Activated CD4-positive, alpha-beta T cell treated with anti-CD3 and anti-CD28 coated beads for 24 hours (primary cell): ENCODE data around the gene WDR38.
"Not testable (repeated sequence)": the region's sequence is repeated elsewhere in the genome, so short reads cannot be mapped to it uniquely, and the experiment has no call there.

ENCODE experiments used
- DNase-seq, 2 donors: peaks; one replicate each; pipeline ENCODE4 v3.0.0-alpha.2; 2020; ENCODE audit warnings: low read depth in 2 of 2

The WDR38 gene

DNA sequence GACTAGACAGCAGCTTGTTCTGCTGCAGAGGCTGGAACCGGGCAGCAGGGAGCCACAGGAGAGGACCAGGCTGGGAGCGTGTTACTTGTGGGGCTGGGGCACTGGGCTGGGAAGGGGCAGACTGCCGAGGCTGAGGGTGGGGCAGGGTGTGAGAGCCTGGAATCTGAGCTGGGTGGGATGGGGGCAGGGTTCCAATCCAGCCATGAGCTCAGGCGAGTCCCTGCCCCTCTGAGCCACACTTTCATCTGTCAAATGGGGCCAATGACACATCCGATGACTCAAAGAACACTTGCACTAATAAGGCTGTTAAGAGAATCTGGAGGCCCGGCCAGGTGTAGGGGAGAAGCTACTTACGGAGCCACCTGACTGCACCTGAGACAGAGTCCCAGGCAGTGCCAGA is 18.7 kb upstream of the WDR38 start:
- DNase-seq, result no peak

GRCh38 chr9:124835026-124835557 is 18.2 kb upstream of the WDR38 start:
- DNase-seq, result no peak

DNA sequence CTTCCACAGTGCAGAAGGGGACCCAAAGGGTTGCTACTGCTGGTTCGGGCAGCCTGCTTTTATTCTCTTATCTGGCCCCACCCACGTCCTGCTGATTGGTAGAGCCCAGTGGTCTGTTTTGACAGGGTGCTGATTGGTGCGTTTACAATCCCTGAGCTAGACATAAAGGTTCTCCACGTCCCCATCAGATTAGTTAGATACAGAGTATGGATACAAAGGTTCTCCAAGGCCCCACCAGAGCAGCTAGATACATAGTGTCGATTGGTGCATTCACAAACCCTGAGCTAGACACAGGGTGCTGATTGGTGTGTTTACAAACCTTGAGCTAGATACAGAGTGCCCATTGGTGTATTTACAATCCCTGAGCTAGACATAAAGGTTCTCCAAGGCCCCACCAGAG is 15.1 kb upstream of the WDR38 start:
- not testable (repeated sequence) for DNase-seq

- DNase-seq, result not testable (repeated sequence)
These were observed 14.5 kb upstream of the WDR38 start for GRCh38 chr9:124838567-124839275.

GRCh38 chr9:124839612-124840299 is 13.5 kb upstream of the WDR38 start:
- no peak for DNase-seq

DNA sequence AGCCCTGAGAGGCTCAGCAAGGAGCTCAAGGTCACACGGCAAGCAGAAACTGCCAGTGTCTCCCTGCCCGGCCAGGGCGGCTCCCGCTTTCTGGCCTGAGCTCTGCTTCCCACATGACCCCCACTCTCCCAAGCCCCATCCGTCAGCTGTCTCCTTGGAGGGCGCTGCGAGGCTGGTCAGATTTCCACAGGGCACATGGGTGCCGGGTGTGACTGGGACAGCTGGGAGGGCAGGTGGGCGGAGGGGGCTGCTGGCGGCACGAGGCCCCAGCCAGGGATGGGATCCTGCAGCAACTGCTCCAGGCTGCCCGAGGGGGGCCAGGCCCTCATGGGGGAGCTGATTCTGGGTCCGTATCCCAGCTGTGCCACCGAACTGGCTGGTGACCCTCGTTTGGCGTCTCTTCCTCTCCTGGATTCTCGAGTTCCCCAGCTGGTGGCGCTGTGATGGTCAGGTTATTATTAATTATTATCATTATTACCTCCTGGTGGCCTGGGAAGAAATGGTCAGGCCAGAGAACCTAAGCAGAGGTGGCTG is 12.9 kb upstream of the WDR38 start:
- DNase-seq, result no peak

- DNase-seq, result no peak
These were observed 12.0 kb upstream of the WDR38 start for GRCh38 chr9:124841075-124841821.

DNA sequence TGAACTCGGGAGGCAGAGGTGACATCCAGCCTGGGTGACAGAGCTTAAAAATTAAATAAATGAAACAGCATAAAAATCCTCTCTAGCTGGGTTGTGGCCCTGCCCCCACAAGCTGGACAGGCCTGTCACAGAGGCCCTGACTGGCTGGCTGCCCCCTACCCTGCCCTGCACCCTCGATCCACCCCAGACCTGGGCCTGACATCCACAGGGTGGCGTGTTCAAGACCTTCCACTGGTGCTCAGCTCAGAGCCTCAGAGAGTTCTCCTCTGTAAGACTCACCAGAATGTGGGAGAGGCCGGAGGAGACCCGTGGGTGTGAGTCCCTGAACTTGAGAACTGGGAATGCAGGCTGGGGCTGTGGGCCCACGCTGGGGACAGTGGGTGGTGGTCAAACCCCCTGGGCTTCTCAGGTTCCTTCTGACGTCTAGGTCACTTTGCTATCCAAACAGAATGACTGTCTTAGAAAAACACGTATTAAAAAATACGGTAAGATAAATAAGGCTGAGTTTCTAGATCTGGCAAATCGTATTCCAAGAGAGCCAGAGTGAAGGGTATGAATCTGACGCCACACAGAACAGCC is 9.7 kb upstream of the WDR38 start:
- DNase-seq, result no peak

- no peak for DNase-seq
These were observed 9.0 kb upstream of the WDR38 start for GRCh38 chr9:124844291-124844690.

DNA sequence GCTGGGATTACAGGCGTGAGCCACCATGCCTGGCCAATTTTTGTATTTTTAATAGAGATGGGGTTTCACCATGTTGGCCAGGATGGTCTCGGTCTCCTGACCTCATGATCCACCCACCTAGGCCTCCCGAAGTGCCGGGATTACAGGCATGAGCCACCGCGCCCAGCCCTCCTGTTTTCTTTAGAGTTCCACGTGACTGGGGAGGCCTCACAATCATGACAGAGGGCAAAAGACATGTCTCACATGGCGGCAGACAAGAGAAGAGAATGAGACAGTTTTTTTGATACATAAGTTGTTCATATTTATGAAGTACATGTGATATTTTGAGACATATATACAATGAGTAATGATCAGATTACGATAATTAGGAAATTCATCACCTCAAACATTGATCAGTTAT is 6.8 kb upstream of the WDR38 start:
- not testable (repeated sequence) for DNase-seq

- DNase-seq, result no peak
These were observed 6.3 kb upstream of the WDR38 start for GRCh38 chr9:124846969-124847368.

DNA sequence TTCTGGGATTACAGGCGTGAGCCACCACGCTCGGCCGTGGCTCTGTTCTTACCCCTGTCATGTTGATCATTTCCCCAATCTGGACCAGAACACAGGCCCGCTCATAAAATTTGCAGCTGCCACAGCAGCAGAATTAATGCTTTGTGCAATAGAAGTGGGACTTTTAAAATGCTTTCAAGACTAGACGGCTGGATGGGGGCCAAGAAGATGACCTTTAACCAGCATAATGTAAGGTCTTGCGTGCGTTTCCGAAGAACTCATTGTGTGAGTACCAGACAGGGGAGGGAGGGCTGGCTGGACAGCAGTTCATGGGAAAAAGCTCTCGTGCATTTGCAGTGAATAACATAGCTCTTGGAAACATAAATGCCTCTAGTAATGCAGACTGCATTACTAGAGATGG is 3.5 kb upstream of the WDR38 start:
- no peak for DNase-seq

DNA sequence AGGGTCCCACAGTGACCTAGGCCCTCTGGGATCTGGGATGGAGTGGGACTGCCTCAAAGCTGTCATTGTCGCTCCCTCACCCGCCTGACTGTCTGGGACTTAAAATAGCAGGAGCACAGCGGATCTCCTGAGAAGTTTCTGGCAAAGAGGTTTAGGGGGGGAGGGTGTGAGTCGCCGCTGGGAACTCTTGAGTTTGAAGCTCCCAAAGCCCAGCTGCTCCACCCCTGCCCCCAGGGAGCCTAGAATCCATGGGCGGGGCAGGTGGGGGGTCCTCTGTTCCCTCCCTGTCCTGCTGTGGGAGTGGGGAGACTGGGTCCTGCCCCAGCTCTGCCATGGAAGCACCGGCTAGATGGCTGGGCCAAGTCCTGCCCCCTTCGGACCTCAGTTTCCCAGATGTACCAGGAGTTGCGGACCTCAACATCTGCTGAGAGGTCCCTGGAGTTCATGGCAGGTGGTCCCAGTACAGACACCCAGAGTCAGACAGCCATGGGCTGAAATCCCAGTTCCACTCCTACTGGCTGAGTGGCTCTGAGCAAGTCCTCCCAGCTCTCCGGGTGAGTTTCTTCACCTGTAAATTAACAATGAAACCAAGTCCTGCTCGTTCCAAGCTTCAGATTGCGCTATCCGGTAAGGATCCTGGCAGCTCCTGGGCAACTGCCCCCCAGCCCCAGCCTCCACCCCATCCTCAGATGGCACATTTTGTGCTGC is 985 bp upstream of the WDR38 start:
- no peak for DNase-seq

DNA sequence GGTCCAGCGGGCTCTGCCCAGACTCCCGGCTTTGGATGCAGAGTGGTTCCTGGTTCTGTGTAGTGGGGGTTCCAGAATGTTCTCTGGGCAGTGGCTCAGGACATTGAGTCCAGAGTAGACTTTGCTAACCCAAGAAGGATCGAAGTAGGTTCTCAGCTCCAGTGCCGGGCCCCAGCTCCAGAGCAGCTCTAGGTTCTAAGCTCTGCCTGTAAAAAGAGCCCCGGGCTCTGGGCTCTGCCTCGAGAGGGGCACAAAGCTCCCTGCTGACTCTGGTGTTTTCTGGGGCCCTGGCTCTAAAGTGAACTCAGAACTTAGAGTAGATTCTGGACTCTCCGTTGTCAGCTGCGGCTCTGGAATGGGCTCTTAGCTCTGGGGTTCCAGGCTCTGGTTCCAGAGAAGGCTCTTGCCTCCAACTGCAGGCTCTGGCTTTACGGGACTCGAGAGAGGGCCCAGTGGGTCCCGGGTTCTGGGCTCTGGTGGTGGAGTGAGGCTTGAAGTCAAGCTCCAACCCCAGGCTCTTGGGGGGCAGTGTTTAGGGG is 414 bp downstream of the WDR38 start:
- DNase-seq, result no peak

DNA sequence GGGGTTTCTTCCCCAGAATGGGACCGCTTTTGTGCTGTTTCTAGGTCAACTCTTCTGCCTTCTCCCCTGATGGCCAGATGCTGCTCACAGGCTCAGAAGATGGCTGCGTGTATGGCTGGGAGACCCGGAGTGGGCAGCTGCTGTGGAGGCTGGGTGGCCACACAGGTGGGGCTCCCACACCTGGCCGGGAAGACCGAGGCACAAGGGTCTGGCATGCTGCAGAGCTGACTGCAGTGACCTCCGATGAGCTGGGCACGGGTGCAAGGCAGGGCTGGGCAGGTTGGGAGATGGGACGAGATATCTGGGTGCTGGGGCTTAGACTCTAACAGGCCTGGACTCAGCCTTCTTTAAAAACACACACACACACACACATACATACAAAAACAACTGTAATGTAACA is 901 bp downstream of the WDR38 start:
- DNase-seq, result no peak

GRCh38 chr9:124854822-124855221 is 1.6 kb downstream of the WDR38 start:
- DNase-seq, result no peak

DNA sequence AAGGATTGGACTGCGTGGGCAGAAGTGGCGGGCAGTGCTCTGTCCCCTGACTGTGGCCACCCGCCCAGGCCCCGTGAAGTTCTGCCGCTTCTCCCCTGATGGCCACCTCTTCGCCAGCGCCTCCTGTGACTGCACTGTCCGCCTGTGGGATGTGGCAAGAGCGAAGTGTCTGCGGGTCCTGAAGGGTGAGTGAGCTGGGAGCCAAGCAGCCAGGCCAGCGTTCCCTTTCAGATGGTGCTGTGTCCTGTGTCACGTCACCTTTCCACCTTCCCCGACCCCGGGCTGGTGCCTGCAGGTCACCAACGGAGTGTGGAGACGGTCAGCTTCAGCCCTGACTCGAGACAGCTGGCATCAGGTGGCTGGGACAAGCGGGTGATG is 2.3 kb downstream of the WDR38 start:
- no peak for DNase-seq

DNA sequence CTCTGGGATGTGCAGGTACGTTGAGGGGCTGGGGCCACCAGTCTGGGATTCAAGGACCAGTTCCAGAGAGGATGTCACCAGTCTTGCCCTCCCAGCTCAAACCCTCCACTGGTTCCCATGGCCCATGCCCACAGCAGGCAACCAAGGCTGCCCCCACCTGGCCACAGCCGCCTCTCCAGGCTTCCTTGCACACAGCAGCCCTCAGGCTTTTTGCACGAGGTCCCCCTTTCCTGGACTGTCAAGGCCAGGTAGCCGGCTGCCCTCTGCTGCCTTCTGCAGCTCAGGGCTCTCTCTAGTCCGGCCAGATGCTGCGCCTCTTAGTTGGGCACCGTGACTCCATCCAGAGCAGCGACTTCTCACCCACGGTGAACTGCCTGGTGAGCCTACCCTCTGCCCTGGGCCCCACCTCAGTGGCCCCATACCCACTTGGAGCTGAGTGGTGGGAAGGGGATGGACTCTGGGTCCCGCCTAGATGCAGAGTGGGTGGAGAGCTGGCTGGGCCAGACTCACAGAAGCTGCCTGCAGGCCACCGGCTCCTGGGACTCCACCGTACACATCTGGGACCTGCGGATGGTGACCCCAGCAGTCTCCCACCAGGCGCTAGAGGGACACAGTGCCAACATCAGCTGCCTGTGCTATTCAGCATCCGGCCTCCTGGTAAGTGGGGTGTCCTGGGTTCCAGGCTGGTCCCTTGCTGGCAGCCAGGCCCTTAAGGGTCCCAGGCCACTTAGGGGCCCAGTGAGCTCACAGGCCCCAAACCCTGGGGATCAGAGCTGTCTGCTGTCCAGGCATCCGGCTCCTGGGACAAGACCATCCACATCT is 2.9 kb downstream of the WDR38 start:
- no peak for DNase-seq

DNA sequence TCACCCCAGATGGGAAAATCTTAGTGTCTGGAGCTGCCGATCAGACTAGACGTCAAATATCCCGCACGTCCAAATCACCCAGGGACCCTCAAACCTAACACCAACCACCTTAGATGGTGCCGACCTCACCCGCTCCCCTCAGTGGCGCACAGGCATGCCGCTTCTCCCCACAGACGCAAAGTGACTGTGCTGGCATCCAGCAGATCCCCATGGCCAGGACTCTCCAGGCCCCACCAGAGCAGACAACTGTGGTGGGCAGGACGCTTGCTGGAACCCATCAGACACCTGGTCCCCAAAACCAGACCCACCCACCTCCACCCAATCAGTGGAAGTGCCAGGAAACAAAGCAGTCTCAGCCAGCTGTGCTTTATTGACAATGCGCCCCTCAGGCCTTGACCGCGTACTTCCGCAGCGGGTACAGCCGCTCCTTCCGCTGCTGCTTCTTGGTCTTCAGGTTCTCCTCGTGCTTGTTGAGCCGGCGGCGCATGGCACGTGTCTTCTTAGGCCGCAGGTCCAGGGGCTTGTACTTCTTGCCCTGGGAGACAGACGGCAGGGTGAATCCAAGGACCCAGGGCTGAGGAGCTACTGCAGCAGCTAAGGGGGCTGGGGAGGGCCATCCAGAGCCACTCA is 4.4 kb downstream of the WDR38 start:
- no peak for DNase-seq
